Measurements from ENCODE around the gene MRPL52.
"Not testable (repeated sequence)": the region's sequence is repeated elsewhere in the genome, so short reads cannot be mapped to it uniquely, and the experiment has no call there.

MRPL52 gene

DNA sequence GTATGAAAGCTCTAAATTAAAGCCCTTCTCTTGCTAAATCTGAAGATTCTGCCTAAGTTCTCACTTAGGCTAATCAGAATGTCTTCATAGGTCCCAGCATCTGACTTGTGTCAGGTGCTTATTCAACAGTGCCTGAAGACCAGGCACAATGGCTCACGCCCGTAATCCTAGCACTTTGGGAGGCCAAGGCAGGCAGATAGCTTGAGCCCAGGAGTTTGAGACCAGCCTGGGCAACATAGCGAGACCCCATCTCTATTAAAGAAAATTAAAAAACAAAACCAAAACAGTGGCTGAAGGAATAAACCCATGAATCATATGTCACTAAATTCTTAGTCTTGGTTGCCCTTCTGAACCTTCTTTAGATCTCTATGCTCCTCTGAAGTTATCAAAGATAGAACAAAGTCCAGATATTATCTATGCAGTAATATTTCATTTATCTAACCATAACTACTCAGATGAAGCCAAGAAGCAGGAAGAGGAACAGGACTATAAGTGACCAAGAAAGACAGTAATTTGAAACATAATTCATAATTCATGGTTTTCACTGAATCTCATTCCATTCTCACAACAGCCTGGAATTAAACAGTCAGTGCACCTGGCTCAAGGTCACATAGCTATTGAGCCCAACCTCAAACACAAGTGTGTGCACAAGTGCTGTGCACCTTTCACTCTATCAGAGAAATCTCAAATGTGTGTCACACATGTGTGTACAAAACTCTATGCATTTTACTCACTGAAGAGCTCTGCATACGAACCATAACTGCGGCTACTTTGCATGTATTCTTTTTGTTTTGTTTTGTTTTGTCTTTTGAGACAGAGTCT, 21.1 kb upstream of the MRPL52 start:
- no peak for DNase-seq (ENCODE audit: extremely low read depth in 1 of 2, low read depth in 1 of 2)

DNA sequence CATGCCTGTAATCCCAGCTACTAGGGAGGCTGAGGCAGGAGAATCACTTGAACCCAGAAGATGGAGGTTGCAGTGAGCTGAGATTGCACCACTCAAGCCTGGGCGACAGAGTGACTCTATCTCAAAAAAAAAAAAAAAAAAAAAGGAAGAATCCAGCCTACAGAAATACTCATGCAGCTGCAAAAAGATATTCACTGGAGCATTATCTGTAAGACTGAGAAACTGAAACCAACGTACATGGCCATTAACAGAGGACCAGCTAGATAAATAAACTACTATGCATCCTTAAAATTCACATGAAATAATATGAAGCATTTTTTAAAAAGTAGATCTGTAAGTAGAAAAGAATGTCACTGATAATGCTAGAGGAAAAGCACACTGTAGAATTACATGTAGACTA, 18.0 kb upstream of the MRPL52 start:
- DNase-seq (ENCODE audit: extremely low read depth in 1 of 2, low read depth in 1 of 2): no peak

DNA sequence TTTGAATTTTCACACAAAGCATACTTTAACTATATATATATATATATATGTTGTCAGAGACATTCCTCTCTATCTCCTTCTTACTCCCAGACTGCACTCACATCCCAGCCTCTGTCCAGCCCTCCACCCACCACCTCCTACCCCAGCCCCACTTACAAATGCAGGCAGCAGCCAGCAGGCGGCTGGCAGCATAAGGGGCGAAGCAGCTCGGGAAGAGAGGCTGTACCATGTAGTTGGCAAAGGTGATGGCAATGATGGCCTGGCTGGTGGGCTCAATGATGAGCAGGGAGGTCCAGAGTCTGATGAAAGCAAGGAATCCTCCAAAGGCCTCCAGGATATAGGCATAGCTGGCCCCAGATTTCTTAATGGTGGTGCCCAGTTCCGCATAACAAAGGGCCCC, 16.9 kb upstream of the MRPL52 start:
- DNase-seq (ENCODE audit: extremely low read depth in 1 of 2, low read depth in 1 of 2): no peak

DNA sequence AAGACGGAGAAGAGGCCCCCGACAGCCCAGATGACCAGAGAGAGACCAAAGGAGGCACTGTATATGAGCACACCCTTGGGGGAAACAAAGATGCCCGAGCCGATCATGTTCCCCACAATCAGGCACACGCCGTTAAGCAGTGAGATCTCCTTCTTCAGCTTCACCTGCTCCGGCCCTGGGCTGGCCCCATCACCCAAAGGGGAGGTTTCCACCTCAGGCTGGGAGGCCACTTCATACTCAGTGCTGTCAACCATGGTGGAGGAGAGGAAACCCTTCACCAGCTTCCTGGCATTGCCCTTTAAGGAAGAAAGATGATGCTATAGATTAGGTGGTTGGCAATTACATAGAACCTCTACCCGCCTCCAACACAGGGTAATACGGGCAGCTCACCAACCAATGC, 16.5 kb upstream of the MRPL52 start:
- DNase-seq (ENCODE audit: extremely low read depth in 1 of 2, low read depth in 1 of 2): no peak

DNA sequence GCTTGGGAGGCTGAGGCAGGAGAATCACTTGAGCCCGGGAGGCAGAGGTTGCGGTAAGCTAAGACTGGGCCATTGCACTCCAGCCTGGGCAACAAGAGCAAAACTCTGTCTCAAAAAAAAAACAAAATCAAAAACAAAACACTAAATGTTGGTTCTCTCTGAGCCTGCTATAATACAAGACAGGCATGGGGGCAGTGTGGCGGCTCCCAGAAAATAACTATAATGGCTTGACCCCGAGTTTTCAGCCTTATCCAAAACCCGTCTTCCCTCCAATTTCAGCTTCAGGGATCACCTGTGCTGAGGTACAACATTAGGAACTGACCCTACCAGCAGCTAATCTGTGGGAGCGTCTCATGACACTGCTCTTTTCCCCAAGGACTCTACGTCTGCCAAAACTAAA, 15.3 kb upstream of the MRPL52 start:
- DNase-seq (ENCODE audit: extremely low read depth in 1 of 2, low read depth in 1 of 2): no peak

DNA sequence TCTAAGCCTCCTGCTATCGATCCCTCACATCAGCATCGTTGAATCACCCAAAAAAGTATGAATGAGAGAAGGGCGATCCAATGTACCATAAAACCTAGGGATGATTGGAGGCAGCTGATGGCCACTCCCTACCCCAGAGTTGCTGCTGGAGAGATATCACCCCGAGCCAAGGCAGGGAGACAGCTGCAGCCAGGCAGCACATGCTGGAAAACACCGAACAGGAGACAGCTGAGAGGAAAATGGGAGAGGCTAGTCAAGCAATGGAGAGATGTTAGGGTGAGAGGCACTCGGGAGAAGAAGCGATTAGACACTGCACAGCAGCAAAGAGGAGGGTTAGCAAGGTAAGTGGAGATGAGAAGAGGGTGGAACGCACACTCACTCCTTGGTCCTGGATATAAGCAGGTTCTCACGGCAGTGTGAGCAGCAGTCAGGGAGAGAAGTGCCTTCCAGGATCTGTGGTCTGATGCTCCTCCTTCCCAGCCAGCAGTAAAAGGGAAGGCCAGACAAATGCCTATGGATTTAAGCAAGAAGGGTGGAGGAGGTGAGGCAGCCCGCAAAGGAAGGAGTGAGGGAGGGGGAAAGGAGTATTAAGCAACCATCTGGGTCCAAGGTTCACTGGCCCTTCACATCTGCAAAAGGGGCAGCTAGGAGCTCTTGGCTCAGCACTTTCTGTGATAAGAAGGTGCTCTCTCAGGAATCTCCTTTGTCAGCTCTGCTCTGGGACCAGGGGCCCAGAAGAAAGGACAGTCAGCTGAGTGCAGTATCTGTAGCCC, 14.6 kb upstream of the MRPL52 start, which contains the start of gene SLC7A7:
TSS of gene SLC7A7 (minus strand) at position 495 of the 773 bp plus-strand sequence. CDS start 2,037 bp downstream, outside the sequence.
- DNase-seq (ENCODE audit: extremely low read depth in 1 of 2, low read depth in 1 of 2): no peak

DNA sequence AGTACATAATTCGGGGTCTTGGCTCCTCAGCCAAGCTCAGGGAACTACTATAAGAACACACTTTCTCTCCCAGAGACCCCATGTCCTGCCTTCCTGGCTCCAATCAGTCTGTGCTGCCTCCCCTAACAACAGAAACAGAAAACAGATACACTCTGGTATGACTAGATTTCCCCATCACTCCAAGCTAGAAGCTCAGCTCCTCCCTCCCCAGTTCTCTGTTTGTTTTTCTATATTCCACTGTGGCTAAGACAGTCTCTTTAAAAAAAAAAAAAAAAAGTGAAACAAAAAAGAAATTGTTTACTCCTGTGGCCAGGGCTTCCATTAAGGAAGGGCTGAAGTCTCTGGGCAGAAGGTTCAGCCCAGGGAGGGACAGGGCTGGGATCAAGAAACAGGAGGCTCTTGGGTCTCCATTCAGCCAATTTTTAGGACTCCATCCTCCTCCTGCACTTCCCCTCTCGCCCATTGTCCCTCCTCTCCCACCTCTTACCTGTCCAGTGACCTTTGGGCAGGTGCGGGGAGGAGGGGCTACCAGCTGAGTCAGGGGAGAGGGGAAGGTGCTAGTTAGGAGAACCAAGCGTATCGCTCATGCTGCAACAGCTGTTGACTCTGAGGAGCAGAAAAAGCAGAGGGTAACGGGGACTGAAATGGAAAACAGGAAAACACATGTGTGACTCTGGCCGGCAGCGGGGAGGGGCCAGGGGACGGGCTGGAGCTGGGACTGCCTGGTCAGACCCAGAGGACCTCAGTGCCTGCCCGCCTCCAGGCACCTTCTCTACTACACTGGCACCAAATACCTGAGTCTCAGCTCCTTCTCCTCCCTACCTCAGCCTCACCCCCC, 10.3 kb upstream of the MRPL52 start:
- no peak for DNase-seq (ENCODE audit: extremely low read depth in 1 of 2, low read depth in 1 of 2)

DNA sequence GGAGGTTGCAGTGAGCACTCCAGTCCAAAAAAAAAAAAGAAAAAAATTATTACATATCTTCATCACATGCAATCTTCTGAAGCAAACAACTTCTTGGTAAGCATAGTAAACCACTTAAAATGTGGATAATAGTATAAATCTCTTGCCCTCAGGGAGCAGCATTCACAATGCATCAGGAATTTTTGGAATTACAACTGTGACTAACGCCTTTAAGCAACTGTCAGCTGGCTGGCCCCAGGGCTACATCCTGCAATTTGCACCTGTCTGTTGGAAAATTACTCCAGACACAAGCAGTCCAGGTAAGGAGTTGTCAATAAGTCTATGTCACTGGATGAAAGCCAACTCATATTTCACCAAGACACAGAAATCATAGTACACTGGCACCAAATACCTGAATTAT, 9.0 kb upstream of the MRPL52 start:
- no peak for DNase-seq (ENCODE audit: extremely low read depth in 1 of 2, low read depth in 1 of 2)

DNA sequence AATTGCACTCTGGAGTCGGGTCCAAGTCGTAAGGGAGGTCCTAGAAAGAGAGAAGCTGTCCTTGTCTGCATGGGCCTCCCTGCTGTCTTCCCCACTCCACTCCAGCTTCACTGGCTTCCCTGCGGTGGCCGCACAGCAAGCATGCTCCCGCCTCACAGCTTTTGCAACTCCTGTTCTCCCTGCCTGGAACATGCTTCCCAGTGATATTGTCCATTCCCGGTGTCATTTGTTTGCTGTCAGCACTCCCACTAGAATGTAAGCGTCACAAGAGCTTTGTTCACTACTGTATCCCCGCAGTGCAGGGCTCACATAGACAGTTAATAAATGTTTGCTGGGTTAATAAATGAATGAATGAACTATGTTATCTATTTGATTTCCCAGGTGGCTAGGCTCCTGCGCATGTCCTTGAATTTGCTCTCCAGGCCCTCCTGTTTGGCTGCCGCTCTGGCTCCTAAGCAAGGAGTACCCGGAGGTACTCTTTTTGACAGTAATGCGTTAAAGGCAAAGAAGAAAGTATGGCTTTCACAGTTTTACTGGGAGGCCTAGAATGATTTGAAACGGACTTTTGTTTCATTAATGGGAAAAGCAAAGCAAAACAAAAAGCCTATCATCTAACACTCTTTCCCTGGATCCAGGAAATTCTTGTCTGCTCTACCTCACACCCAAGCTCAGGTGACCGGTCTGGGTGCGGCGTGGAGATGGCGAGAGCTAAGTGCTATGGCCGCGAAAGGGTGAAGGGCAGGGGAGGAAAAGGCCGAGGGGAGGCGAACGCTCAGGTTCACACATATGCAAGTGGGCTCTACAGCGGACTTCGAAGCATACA, 8.3 kb upstream of the MRPL52 start:
- DNase-seq (ENCODE audit: extremely low read depth in 1 of 2, low read depth in 1 of 2): no peak

DNA sequence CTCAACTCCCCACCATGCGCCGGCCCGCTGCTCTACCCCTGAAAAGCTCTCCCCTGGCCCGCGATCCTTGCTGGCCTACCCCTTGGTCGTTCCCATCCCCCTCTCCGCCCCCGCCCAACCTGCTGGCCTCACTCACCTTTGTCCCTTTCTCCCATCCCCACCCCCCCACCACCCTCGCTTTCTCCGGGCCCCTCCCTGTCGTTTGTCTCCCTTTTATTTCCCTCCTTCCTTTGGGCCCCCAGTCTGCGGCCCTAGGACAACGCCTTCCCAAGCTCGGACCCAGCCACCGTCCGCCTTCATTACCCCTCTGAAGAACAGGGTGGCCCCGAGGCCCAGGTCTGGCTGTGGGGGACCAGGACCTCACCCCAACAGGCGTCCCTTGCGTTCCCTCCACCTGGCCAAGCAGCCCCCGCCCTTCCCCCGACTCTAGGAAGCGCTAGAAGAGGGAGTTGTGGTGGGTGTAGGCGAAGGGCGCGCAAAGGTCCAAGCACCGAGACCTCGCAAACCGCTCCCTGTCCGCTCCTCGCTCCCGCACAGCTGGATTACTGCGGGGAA, 7.6 kb upstream of the MRPL52 start:
- DNase-seq (ENCODE audit: extremely low read depth in 1 of 2, low read depth in 1 of 2): no peak

DNA sequence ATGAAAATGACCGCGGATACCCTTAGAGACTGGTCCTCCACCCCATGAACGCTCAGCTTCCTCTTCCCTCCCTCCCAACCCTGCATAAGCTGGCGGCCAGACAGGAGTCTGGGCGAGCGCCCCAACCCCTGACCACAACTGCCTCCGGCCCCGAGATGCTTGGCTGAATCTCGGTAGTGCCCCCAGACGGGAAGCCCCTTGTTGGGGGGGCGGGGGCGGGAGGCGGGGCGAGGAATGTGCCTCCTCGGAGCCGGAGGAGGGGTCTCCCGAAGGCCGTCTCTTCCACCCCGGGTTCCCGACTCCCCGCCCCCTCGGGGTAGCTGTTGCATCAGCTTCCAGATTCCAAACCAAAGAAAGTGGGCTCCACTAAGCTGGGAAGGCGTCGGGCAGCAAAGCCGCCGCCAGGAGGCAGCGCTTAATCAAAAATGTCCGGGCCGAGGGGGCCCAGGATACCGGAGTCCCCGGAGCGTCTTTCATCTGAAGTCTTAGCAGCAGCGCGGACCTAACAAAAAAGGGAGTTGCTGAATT, 7.1 kb upstream of the MRPL52 start:
- peak; percentile 32 to 58 for DNase-seq (ENCODE audit: extremely low read depth in 1 of 2, low read depth in 1 of 2)

DNA sequence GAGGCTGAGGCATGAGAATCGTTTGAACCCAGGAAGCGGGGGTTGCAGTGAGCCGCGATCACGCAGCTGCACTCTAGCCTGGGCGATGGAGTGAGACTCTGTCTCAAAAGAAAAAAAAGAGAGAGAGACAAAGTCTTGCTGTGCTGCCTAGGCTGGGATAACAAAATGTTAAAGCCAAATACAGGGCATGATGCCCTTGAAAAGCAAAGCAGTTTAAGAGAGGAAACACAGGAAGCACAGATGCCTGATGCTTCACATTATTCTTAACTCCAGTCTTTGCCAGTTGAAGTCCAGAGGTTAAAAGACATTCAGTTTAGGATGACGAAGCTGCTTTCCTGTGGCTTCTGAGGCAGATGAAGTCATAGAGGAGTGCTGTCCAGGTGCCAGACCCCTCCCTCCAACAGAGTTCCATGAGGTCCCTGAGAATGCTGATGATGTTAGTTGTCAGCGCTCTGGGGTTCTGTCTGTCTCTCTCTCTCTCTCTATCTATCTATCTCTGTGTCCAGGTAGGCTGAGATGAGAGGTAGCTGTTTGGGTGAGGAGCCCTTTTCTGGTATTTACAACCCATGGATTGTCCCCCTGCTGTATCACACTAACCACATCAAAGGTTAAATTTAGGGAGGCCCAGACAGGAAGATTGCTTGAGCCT, 4.9 kb upstream of the MRPL52 start:
- DNase-seq (ENCODE audit: extremely low read depth in 1 of 2, low read depth in 1 of 2): no peak

DNA sequence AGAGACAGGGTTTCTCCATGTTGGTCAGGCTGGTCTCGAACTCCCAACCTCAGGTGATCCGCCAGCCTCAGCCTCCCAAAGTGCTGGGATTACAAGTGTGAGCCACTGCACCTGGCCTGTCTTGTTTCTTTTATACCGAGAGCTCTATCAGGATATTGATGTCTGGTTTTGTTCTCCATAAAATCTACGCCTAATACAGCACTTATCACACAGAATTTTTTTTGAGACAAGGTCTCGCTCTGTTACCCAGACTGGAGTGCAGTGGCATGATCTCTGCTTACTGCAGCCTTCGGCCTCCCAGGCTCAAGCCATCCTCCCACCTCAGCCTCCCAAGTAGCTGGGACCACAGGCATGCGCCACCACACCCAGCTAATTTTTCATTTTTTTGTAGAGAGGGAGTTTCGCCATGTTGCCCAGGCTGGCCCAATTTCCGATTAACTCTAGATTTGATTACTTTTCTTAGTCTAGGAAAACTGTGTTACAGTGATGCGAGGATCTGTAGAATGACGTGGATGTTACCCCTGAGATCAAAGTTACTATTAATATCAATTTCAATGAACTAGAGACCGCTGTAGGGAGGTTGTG, 519 bp upstream of the MRPL52 start:
- not testable (repeated sequence) for DNase-seq (ENCODE audit: extremely low read depth in 1 of 2, low read depth in 1 of 2)

DNA sequence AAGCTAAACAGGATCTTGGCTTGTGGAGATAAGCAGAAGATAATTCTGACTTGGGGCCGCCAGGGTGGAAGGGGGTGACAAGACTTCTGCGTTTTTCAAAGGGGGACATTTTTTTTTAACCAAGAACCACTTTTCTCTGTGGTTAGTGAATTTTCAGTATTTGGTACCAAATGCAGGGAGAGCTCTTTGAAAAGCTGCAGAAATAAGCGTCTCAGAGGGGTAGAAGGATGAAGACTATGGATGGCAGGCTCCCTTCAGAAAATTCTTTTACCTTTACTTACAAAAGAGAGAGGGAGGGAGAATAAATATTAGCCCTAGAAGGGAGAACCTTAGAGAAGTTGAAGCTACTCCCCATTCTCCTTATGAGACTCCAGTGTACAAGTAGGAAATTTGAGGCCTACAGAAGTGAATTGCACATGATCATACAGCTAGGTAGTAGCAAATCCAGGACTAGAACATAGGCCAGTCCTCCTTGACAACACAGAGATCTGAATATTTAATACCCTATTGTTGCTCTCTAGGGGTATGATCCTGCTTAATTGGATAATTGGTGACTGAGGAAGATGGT, 840 bp downstream of the MRPL52 start:
- no peak for DNase-seq (ENCODE audit: extremely low read depth in 1 of 2, low read depth in 1 of 2)

DNA sequence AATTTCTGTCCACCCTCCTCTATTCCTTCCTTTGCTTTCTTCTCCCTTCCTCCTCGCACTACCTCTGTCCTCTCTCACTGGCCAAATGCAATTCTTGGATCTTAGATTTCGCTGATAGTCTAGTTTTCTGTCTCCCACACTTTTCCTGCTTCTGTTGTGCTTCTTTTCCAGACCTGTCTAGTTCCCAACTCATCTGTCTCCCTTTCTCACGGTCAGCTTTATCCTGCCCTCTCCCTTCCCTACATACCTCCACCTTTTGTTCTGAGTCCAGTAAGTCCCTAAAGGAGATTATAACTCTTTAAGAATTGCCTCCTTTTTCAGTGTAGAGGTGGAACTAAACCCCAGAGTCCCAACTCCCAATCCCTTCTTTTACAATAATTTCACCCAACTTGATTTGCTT, 5.8 kb downstream of the MRPL52 start:
- DNase-seq (ENCODE audit: extremely low read depth in 1 of 2, low read depth in 1 of 2): no peak

DNA sequence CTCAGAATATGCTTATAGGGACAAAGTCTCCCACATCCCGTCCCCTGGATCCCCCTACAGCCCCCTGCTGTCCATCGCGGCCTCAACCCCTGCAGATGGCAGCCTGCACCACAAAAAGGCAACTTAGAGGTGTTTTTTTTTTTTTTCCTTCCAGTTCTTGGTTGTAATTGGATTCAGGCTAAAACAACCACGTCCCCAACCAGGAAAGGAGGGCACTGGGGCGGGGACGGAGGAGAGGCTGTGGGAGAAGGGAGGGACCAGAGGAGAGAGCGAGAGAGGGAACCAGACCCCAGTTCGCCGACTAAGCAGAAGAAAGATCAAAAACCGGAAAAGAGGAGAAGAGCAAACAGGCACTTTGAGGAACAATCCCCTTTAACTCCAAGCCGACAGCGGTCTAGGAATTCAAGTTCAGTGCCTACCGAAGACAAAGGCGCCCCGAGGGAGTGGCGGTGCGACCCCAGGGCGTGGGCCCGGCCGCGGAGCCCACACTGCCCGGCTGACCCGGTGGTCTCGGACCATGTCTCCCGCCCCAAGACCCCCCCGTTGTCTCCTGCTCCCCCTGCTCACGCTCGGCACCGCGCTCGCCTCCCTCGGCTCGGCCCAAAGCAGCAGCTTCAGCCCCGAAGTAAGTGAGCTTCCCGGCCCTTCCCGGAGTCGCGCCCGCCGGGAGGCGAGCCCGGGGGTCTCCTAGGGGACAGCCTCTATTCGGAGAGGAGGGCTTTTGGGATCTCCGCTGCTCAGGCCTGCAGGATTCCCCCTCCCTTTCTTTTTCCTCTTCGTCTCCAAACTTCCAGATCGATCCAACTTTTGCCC, 6.8 kb downstream of the MRPL52 start, which contains the start of gene MMP14:
TSS of gene MMP14 (plus strand) at position 285 of the 813 bp plus-strand sequence. CDS start at position 518, 233 bp downstream.
- no peak for DNase-seq (ENCODE audit: extremely low read depth in 1 of 2, low read depth in 1 of 2)

DNA sequence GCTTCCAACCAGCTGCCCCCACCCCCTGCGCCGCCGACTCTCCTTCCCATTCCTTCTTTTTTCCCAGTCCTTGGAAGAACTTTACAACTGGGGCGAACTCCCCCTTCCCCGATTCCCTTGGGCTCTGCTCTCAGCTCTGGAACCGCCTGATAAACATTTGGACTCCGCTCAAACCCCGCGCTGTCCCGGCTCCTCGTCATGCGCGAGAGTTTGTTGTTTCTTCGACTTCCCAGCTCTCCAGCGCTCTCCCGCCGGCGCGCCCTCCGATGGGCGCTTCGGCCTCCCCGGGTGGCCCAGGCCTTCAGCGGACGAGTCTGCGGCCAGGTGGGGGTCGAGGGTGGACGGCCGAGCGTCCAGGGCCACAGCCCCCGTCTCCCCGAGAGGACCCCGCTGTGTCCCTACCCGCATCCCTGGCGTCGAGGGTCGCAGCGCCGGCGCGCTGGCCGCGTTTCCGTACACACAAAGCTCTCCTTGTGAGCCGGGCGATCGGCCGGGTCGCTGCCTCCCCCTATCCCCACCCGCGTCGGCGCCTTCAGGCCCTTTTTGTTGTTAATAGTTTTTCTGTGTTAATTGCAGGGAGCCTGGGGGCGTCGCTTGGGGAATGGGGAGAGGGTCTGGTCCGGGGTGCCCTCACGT, 7.5 kb downstream of the MRPL52 start:
- no peak for DNase-seq (ENCODE audit: extremely low read depth in 1 of 2, low read depth in 1 of 2)
